ENCODE measurements around the gene DDAH1.

DNA sequence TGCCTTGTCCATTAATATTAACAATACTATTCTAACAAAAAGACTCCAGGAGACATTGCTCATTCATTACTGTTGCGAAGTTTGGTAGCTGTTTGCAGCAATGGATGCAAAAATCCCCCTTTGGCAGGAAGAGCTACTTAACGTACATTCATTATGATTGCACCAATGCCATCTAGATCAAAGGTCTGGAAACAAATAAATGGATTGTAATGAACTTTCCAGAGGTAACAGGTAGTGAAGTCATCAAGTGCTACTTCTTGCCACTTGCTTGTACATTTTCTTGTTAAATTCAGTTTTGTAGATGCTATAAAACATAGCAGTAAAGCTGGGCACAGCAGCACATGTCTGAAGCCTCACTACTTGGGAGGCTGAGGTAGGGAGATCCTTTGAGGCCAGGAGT, 93.9 kb downstream of the DDAH1 start:
- TF ChIP-seq CTCF (IDR thresholded peaks at IDR 0.05) (no peak), POLR2AphosphoS5 (IDR thresholded peaks at IDR 0.05) (no peak)

All from breast epithelium (tissue), 3 donors.